Right lobe of liver (tissue), 6 donors: ENCODE data around the gene SLC38A7. TPM values are rescaled to one million over a fixed set of nuclear protein-coding genes. Genes with fewer than 3 reads are reported as not detected.

Experiments used
- ATAC-seq, 4 donors: fragments of 200-7000 bp; cut with Tn5 transposase; one replicate each; pipeline ENCODE4 v1.9.1; 2020; ENCODE audit warnings: mild to moderate bottlenecking in 4 of 4, moderate library complexity in 4 of 4
- DNase-seq, 3 donors: peaks; one replicate each; pipeline ENCODE4 v3.0.0-alpha.2; 2020
- H3K27ac ChIP-seq, 3 donors: fragments of 200-600 bp; one replicate each; pipeline ENCODE4 v1.8.0; 2022
- H3K27me3 ChIP-seq, 2 donors: fragments of 200-600 bp; one replicate each; pipeline ENCODE4 v1.8.0; 2022
- H3K36me3 ChIP-seq, 4 donors: fragments of 200-600 bp; sonication (generic) in 1 of 4; one replicate each; pipeline versions ENCODE4 v1.5.1 to v1.8.0; 2017 to 2022; ENCODE audit warnings: control low read depth in 1 of 4
- H3K4me1 ChIP-seq, 4 donors: fragments of 200-600 bp; sonication (generic) in 1 of 4; one replicate each; pipeline versions ENCODE4 v1.5.1 to v1.8.0; 2017 to 2022; ENCODE audit warnings: control low read depth in 1 of 4
- H3K4me3 ChIP-seq, 3 donors: fragments of 200-600 bp; one replicate each; pipeline ENCODE4 v1.8.0; 2022
- H3K9me3 ChIP-seq, 4 donors: fragments of 200-600 bp; sonication (generic) in 1 of 4; one replicate each; pipeline versions ENCODE4 v1.5.1 to v1.8.0; 2017 to 2022; ENCODE audit warnings: control low read depth in 1 of 4
- POLR2A ChIP-seq: fragments of 450-650 bp; IDR thresholded peaks from one replicate; pipeline ENCODE4 v1.6.1; 2017; ENCODE audit warnings: antibody characterized with exemption, mild to moderate bottlenecking
- WGBS: methylation state at CpG from one replicate; pipeline ENCODE4 v1.1.6; 2018; ENCODE audit warnings: low coverage, low lambda C conversion rate; ENCODE audit not compliant: insufficient coverage; ENCODE audit errors: missing lambda C conversion rate; 5-methylcytosine and 5-hydroxymethylcytosine counted together
- intact Hi-C, 2 donors: fragments of 100-400 bp; cut with DNase I; formaldehyde crosslinking; loops; one replicate each; pipeline versions ENCODE4 v1.11.2 to v1.14.1; 2022
- total RNA-seq, 6 experiments: library from RNA; depleted of rRNA in 2 of 6; stranded (reverse); fragments of >200 nt in 2 of 6; fragmentation: NEBNext Ultra II Directional in 3 of 6; extraction: Animal tissue kit (Norgen Biotek cat#: 25700) in 3 of 6; gene quantifications; one replicate each; pipeline versions ENCODE4 v1.1.0 to v1.2.4, GENCODE V29; 2016 to 2023
- TF ChIP-seq, protein P1 (sequence below), 4 donors: fragments of 200-600 bp in 3 of 4; fragments of 450-650 bp in 1 of 4; IDR thresholded peaks; one replicate each; pipeline versions ENCODE4 v1.5.1 to v1.8.0; 2016 to 2022; ENCODE audit warnings: antibody characterized with exemption in 4 of 4, mild to moderate bottlenecking in 2 of 4
- donor health status: DM: no; HTN: yes; CAD: no.
- donor health status: DM: no; HTN: no; CAD: no.
- donor health status: DM: no; HTN: no; CAD: no.
- donor health status: DM: no; HTN: yes; CAD: no.
- donor health status: DM: no; HTN: yes; CAD: no.

Gene SLC38A7
- total RNA-seq, 6 experiments from 2014 or later = 11.4 to 23.8 (median 14.3) TPM

DNA sequence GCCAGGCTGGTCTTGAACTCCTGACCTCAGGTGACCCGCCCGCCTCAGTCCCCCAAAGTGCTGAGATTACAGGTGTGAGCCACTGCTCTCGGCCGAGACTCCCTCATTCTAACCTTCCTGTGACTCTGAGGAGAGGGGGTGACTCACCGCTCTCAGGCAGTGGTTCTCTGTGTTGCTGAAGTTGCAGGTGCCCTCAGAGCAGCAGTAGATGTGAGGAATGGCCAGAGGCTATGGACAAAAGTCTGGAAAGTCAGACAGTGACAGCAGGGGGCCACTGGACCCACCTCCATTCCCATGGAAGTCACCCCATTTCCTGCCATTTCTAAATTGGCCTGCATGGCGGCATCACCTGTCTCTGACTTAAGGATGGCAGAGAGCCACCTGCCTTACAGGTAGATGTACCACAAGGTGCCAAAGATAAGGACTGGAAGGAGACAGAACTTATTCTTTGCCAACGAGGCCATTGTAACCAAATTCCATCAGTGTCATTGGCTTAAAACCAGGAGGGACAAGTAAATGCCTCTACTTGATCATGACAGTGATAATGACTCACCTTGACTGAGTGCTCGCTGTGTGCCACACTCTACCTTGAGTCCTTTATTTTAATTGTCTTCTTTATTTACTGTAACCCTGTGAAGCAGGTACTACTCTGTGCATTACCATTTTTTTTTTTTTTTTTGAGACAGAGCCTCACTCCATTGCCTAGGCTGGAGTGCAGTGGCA, 39.6 kb downstream of the SLC38A7 start:
- Histone ChIP-seq H3K27ac (no peak overlapping the region), H3K4me3 (no peak overlapping the region), H3K9me3 (no peaks in the 10 kb centered on the region), H3K36me3 (no peaks in the 10 kb centered on the region), H3K4me1 (no peaks in the 10 kb centered on the region), H3K27me3 (no peaks in the 10 kb centered on the region)
- TF ChIP-seq, protein P1, sequence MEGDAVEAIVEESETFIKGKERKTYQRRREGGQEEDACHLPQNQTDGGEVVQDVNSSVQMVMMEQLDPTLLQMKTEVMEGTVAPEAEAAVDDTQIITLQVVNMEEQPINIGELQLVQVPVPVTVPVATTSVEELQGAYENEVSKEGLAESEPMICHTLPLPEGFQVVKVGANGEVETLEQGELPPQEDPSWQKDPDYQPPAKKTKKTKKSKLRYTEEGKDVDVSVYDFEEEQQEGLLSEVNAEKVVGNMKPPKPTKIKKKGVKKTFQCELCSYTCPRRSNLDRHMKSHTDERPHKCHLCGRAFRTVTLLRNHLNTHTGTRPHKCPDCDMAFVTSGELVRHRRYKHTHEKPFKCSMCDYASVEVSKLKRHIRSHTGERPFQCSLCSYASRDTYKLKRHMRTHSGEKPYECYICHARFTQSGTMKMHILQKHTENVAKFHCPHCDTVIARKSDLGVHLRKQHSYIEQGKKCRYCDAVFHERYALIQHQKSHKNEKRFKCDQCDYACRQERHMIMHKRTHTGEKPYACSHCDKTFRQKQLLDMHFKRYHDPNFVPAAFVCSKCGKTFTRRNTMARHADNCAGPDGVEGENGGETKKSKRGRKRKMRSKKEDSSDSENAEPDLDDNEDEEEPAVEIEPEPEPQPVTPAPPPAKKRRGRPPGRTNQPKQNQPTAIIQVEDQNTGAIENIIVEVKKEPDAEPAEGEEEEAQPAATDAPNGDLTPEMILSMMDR (IDR thresholded peaks at IDR 0.05) = no peak
- TF ChIP-seq POLR2A = no peak
- DNase-seq (no peak), ATAC-seq (no peak)
- intact Hi-C loops = no loop called here
- 83% methylated on average over 6 of the region's 8 CpGs for WGBS

DNA sequence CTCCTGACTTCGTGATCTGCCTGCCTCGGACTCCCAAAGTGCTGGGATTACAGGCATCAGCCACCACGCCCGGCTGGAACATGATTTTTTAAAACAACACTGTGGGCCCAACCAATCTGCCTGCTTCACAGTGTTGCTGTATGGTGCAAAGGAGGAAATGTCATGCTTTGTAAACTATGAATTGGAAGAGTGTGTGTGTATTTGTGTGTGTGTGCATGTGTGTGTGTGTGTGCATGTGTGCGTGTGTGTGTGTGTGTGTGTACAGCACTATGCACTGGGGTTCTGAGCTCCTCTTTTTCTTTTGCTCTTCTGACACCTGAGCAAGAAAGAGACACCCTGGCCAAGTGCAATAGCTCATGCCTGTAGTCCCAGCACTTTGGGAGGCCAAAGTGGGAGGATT, 40.5 kb downstream of the SLC38A7 start:
- TF ChIP-seq POLR2A = no peak
- TF ChIP-seq, protein P1 (IDR thresholded peaks at IDR 0.05) = no peak
- WGBS = 82% methylated on average over 5 of the region's 5 CpGs
- intact Hi-C loops = no loop called here
- Histone ChIP-seq H3K4me3 (no peak overlapping the region), H3K27ac (no peak overlapping the region), H3K27me3 (no peaks in the 10 kb centered on the region), H3K9me3 (no peaks in the 10 kb centered on the region), H3K4me1 (no peaks in the 10 kb centered on the region), H3K36me3 (no peaks in the 10 kb centered on the region)
- ATAC-seq = no peak
- no peak for DNase-seq

DNA sequence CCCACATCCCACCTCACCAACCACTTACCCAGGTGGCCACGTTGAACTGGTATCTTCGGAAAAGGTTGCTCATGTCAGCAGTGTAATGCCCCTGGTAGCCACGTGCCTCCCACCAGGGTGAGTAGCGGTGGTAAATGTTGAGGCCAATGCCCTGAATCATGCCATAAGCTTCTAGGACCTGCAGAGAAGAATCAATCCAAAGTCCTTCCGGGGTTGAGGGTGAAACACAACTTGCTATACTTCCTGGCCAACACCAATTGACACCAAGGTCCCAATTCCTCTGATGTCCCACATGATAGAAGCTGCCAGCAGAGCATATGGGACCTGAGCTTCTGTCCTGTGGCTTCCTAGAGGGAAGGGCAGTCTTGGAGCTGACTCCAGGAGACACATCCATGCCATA, 43.6 kb downstream of the SLC38A7 start:
- whole genome bisulfite sequencing = 100% methylated on average over 2 of the region's 5 CpGs
- intact Hi-C loops = no loop called here
- ATAC-seq = no peak
- Histone ChIP-seq H3K4me3 (no peak overlapping the region), H3K27ac (no peak overlapping the region), H3K4me1 (no peaks in the 10 kb centered on the region), H3K27me3 (no peaks in the 10 kb centered on the region), H3K36me3 (no peaks in the 10 kb centered on the region), H3K9me3 (no peaks in the 10 kb centered on the region)
- TF ChIP-seq, protein P1 (IDR thresholded peaks at IDR 0.05) = no peak
- no peak for TF ChIP-seq POLR2A
- no peak for DNase-seq

DNA sequence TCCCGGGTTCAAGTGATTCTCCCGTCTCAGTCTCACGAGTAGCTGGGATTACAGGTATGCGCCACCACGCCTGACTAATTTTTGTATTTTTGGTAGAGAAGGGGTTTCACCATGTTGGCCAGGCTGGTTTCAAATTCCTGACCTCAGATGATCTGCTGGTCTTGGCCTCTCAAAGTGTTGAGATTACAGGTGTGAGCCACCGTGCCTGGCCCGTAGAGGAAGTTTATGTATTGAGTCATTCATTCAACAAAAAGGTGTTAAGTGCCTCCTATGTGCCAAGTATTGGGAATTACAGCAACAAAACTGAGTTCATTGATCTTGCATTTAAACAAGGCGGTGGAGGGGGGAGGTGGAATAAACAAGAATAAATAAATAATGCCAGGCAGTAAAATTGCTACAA, 44.7 kb downstream of the SLC38A7 start:
- peaks cover 0 to 6% (median 1%) of the 10 kb centered on the region in 4 donors for H3K4me1 ChIP-seq
- H3K36me3 ChIP-seq = no peaks in the 10 kb centered on the region
- intact Hi-C loops = no loop called here
- WGBS = 75% methylated on average over 8 of the region's 8 CpGs
- TF ChIP-seq, protein P1 (IDR thresholded peaks at IDR 0.05) = no peak
- TF ChIP-seq POLR2A = no peak
- H3K9me3 ChIP-seq = no peaks in the 10 kb centered on the region
- DNase-seq (no peak), ATAC-seq (no peak)
- H3K27ac ChIP-seq = no peak overlapping the region
- H3K27me3 ChIP-seq = no peaks in the 10 kb centered on the region
- H3K4me3 ChIP-seq = no peak overlapping the region
